DOHH2 (cell line): Measurements from ENCODE around the gene FZD7.

Experiments
- H3F3A ChIP-seq: fragments of 200-600 bp; sonication (generic), shearing (Covaris generic); 2 replicates; pipeline ENCODE4 v1.6.0; 2016; ENCODE audit warnings: antibody characterized with exemption, mild to moderate bottlenecking; ENCODE audit not compliant: control insufficient read depth, insufficient read depth
- H3K27ac ChIP-seq: fragments of 200-600 bp; sonication (generic); 2 replicates; pipeline ENCODE4 v1.5.1; 2014; ENCODE audit warnings: low read depth, mild to moderate bottlenecking, low read length, moderate library complexity
- H3K27me3 ChIP-seq: fragments of 200-600 bp; sonication (generic); 2 replicates; pipeline ENCODE4 v1.6.1; 2014; ENCODE audit warnings: mild to moderate bottlenecking, low read length, mixed read lengths; ENCODE audit not compliant: control insufficient read depth
- H3K36me3 ChIP-seq: fragments of 200-600 bp; sonication (generic); 2 replicates; pipeline ENCODE4 v1.6.1; 2014; ENCODE audit warnings: mild to moderate bottlenecking, low read length, moderate library complexity, mixed read lengths; ENCODE audit not compliant: control insufficient read depth
- H3K4me1 ChIP-seq: fragments of 200-600 bp; sonication (generic); 2 replicates; pipeline ENCODE4 v1.6.1; 2014; ENCODE audit warnings: mild to moderate bottlenecking, low read length, mixed read lengths; ENCODE audit not compliant: control insufficient read depth
- H3K4me2 ChIP-seq: fragments of 200-600 bp; sonication (generic); 2 replicates; pipeline ENCODE4 v1.6.0; 2014; ENCODE audit warnings: mild to moderate bottlenecking, low read length, moderate library complexity
- H3K4me3 ChIP-seq: fragments of 200-600 bp; sonication (generic); 2 replicates; pipeline ENCODE4 v1.5.1; 2014; ENCODE audit warnings: mild to moderate bottlenecking, low read length, mixed read lengths
- H3K79me2 ChIP-seq: fragments of 200-600 bp; sonication (generic); 2 replicates; pipeline ENCODE4 v1.6.1; 2014; ENCODE audit warnings: mild to moderate bottlenecking, low read length, mixed read lengths; ENCODE audit not compliant: control insufficient read depth
- H3K9me2 ChIP-seq: fragments of 200-600 bp; sonication (generic); replicated peaks from 2 replicates; pipeline ENCODE4 v1.6.1; 2014; ENCODE audit warnings: mild to moderate bottlenecking, low read length, mixed read lengths; ENCODE audit not compliant: control insufficient read depth
- H3K9me3 ChIP-seq: fragments of 200-600 bp; sonication (generic); 2 replicates; pipeline ENCODE4 v1.6.1; 2014; ENCODE audit warnings: antibody characterized with exemption, low read length, mixed read lengths; ENCODE audit not compliant: control insufficient read depth, insufficient read depth
- H4K20me1 ChIP-seq: fragments of 200-600 bp; sonication (generic); 2 replicates; pipeline ENCODE4 v1.6.0; 2014; ENCODE audit warnings: low read depth, mild to moderate bottlenecking, antibody characterized with exemption, low read length, moderate library complexity; ENCODE audit not compliant: control insufficient read depth, insufficient read depth
- EZH2phosphoT487 ChIP-seq: fragments of 200-600 bp; sonication (generic); IDR thresholded peaks from 2 replicates; pipeline ENCODE4 v1.6.1; 2017; ENCODE audit warnings: borderline replicate concordance, mild to moderate bottlenecking, antibody characterized with exemption, low read length, moderate library complexity, mixed read lengths
- TF ChIP-seq, protein P1 (sequence below): fragments of 200-600 bp; sonication (generic); IDR thresholded peaks from one replicate; pipeline ENCODE4 v1.5.1; 2014; ENCODE audit warnings: antibody characterized with exemption, mild to moderate bottlenecking, low read depth, low read length; ENCODE audit not compliant: poor library complexity, severe bottlenecking

FZD7 gene

DNA sequence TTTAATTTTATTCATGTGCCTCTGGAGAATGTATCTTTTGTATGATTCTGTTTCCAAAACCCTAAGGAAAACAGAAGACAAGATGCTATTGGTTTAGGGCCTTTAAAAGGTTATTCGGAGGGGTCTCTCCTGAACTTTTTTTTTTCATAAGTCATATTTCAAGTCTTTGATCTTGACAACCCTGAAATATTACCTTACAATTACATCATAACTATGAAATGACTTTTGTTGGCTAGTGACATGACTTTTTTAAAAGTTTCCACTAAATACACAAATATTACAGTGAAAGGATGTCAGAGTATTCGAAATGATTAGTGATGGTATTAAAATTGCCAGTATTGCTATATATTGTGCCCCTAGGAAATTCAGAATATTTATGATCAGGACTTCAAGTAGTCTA lies 31.8 kb upstream of the FZD7 start:
- Histone ChIP-seq H3K9me2 (no peaks in the 10 kb centered on the region), H3K27ac (no peak overlapping the region), H3K4me1 (peaks cover 10% of the 10 kb centered on the region), H3K4me3 (no peak overlapping the region), H3K4me2 (no peak overlapping the region), H3K79me2 (no peaks in the 10 kb centered on the region), H4K20me1 (no peaks in the 10 kb centered on the region), H3K36me3 (no peaks in the 10 kb centered on the region), H3K9me3 (no peaks in the 10 kb centered on the region), H3F3A (no peaks in the 10 kb centered on the region), H3K27me3 (peaks cover 12% of the 10 kb centered on the region)
- TF ChIP-seq, protein P1, sequence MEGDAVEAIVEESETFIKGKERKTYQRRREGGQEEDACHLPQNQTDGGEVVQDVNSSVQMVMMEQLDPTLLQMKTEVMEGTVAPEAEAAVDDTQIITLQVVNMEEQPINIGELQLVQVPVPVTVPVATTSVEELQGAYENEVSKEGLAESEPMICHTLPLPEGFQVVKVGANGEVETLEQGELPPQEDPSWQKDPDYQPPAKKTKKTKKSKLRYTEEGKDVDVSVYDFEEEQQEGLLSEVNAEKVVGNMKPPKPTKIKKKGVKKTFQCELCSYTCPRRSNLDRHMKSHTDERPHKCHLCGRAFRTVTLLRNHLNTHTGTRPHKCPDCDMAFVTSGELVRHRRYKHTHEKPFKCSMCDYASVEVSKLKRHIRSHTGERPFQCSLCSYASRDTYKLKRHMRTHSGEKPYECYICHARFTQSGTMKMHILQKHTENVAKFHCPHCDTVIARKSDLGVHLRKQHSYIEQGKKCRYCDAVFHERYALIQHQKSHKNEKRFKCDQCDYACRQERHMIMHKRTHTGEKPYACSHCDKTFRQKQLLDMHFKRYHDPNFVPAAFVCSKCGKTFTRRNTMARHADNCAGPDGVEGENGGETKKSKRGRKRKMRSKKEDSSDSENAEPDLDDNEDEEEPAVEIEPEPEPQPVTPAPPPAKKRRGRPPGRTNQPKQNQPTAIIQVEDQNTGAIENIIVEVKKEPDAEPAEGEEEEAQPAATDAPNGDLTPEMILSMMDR: no peak
- TF ChIP-seq EZH2phosphoT487: no peak

DNA sequence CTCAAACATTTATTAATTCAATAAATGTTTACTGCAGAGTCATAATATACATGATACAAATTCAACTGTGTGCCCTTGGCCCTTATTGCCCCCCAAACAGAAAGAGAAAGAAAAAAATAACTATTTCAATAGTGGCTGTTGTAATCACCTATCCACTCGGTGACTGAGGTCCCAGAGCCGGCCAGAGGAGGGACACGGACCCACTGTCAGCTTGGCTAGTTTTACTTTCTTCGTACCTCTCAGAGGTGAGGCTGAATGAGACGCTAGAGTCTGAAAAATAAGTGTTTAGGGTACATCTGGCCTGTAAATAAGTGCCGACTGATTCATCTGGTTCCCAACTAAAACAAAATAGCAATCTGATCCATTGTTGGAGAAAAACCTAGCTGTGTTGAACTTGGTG lies 31.3 kb upstream of the FZD7 start:
- H3K36me3 ChIP-seq: no peaks in the 10 kb centered on the region
- no peaks in the 10 kb centered on the region for H4K20me1 ChIP-seq
- no peak overlapping the region for H3K27ac ChIP-seq
- TF ChIP-seq, protein P1: no peak
- TF ChIP-seq EZH2phosphoT487: no peak
- H3F3A ChIP-seq: no peaks in the 10 kb centered on the region
- no peaks in the 10 kb centered on the region for H3K79me2 ChIP-seq
- H3K4me3 ChIP-seq: no peak overlapping the region
- no peak overlapping the region for H3K4me2 ChIP-seq
- H3K4me1 ChIP-seq: peaks cover 10% of the 10 kb centered on the region
- no peaks in the 10 kb centered on the region for H3K9me3 ChIP-seq
- H3K9me2 ChIP-seq: no peaks in the 10 kb centered on the region
- peaks cover 12% of the 10 kb centered on the region for H3K27me3 ChIP-seq

DNA sequence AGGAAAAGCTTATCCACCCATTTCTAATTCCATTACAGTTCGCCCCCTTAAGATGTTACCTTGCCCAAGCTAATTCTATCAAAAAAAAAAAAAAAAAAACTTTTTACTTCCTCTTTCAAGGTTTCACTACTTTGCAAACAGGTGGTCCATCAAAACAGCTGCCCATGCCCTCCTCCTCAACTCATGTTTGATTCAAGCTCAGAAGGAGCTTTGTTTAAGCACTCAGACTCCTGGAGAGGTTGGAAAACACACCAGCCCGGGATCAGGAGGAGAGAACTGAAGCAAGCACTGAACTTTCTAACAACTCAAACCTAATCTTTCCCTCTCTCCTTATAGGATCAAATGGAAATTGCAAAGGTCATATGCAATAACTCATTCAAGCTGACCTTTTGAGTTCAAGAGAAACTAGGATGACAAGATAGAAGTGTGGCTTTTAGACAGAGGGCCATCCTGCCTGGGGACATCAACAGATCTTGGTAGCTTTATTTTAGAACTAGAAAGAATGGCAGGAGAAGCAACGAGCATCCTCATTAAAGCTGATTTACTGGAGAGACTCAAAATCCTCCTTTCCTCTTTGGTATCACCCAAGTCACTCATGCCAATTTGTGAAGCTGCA lies 28.3 kb upstream of the FZD7 start:
- Histone ChIP-seq H3K79me2 (no peaks in the 10 kb centered on the region), H3K27ac (no peak overlapping the region), H4K20me1 (no peaks in the 10 kb centered on the region), H3K4me3 (no peak overlapping the region), H3K9me2 (no peaks in the 10 kb centered on the region), H3K4me1 (peaks cover 10% of the 10 kb centered on the region), H3K4me2 (no peak overlapping the region; the same call in 1 of the 2 replicates), H3F3A (no peaks in the 10 kb centered on the region), H3K27me3 (peaks cover 12% of the 10 kb centered on the region), H3K9me3 (no peaks in the 10 kb centered on the region), H3K36me3 (no peaks in the 10 kb centered on the region)
- TF ChIP-seq EZH2phosphoT487: no peak
- TF ChIP-seq, protein P1: no peak
